Esophagus muscularis mucosa (tissue), 4 donors: Measurements from ENCODE around the gene ZKSCAN8. TPM values are rescaled to one million over a fixed set of nuclear protein-coding genes. Genes with fewer than 3 reads are reported as not detected.
"Not testable (repeated sequence)": the region's sequence is repeated elsewhere in the genome, so short reads cannot be mapped to it uniquely, and the experiment has no call there.

ENCODE experiments used
- DNase-seq: peaks from one replicate; pipeline ENCODE4 v3.0.0-alpha.2; 2017; ENCODE audit errors: extremely low spot score
- H3K27ac ChIP-seq, 4 donors: fragments of 200-600 bp; sonication (generic); replicated peaks in 1 of 4; 1 replicate in 3 of 4; 2 replicates in 1 of 4; pipeline ENCODE4 v1.5.1; 2016 to 2019; ENCODE audit warnings: mild to moderate bottlenecking in 1 of 4
- H3K27me3 ChIP-seq, 4 donors: fragments of 200-600 bp; sonication (generic); one replicate each; pipeline versions ENCODE4 v1.5.1 to v1.6.0; 2016 to 2019
- H3K36me3 ChIP-seq, 4 donors: fragments of 200-600 bp; sonication (generic); one replicate each; pipeline ENCODE4 v1.5.1; 2016 to 2019
- H3K4me1 ChIP-seq, 4 donors: fragments of 200-600 bp; sonication (generic); one replicate each; pipeline ENCODE4 v1.5.1; 2016 to 2019
- H3K4me3 ChIP-seq, 4 donors: fragments of 200-600 bp; sonication (generic); 1 replicate in 2 of 4; 2 replicates in 2 of 4; pipeline ENCODE4 v1.5.1; 2016 to 2019; ENCODE audit warnings: mild to moderate bottlenecking in 4 of 4, moderate library complexity in 1 of 4
- H3K9me3 ChIP-seq, 4 donors: fragments of 200-600 bp; sonication (generic); 1 replicate in 3 of 4; 2 replicates in 1 of 4; pipeline ENCODE4 v1.5.1; 2016 to 2019
- EP300 ChIP-seq: sonication (generic); formaldehyde crosslinking; IDR thresholded peaks from one replicate; pipeline ENCODE4 v1.6.1; 2017; ENCODE audit warnings: antibody characterized with exemption
- POLR2A ChIP-seq: fragments of 450-650 bp; IDR thresholded peaks from one replicate; pipeline ENCODE4 v1.6.1; 2017; ENCODE audit warnings: antibody characterized with exemption, moderate library complexity, mild to moderate bottlenecking, low read depth
- POLR2AphosphoS5 ChIP-seq, 2 donors: sonication (generic); formaldehyde crosslinking; IDR thresholded peaks; one replicate each; pipeline ENCODE4 v1.6.1; 2017; ENCODE audit warnings: antibody characterized with exemption in 2 of 2
- WGBS: methylation state at CpG from one replicate; pipeline ENCODE4 v1.1.5; 2018; 5-methylcytosine and 5-hydroxymethylcytosine counted together
- intact Hi-C: fragments of 100-400 bp; cut with DNase I; formaldehyde crosslinking; loops from one replicate; pipeline ENCODE4 v1.15.1; 2023
- total RNA-seq, 4 donors: library from RNA; depleted of rRNA; stranded (reverse); fragments of >200 nt; gene quantifications; one replicate each; pipeline versions ENCODE4 v1.1.0 to v1.2.1, GENCODE V29; 2016
- TF ChIP-seq, protein P1 (sequence below), 3 experiments: fragments of 200-600 bp in 2 of 3; fragments of 450-650 bp in 1 of 3; sonication (generic) in 2 of 3; IDR thresholded peaks; one replicate each; pipeline ENCODE4 v1.5.1; 2017 to 2019; ENCODE audit warnings: antibody characterized with exemption in 3 of 3, mild to moderate bottlenecking in 2 of 3, moderate library complexity in 1 of 3

ZKSCAN8 gene
- 10 to 100 TPM; 18.7 to 21.7 (median 20.8) TPM for total RNA-seq

DNA sequence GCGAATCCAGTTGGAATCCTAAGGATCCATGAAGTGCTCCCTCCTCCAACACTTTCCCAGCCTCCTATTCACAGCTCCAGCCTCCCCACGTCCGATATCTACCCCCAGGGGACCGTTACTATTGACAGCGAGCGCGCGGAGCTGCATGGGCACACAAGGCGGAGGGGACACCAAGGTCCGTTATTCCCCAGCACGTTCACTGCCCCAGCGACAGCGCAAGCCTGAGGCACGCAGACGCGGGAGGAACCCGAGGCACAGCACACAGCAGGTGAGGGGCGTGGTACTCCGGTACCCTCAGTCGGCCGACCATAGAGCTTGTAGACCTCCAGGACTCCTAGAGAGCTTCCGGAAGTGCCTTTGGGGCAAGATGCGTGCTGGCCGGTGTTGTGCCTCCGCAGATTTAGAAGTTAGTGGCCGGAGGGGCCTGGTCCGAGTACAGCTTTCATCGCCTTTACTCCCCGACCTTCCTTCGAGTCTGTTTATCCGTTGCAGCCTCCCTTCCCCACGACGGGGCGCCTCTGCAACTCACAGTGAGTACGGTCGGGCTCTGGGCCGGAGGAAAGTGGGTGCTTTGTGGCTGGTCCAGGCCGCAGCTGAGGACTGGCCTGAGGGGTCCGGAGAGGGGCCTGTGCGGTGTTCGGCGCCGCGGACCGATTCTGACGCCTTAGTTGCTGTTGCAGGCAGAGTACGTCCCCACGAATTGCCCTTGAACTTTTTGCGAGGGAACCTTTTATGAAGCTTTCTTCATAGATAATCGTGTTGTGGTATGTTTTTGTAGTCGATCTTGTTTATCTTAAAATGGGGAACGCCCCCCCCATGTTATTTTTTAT, at the start of gene ZKSCAN8:
Gene ZKSCAN8, plus strand, starts transcription at position 384 of the 830 bp plus-strand sequence. CDS start 6,525 bp downstream, outside the sequence.
- 1% methylated on average over 29 of the region's 52 CpGs for WGBS
- H3K4me1 ChIP-seq, result peaks cover 36 to 50% (median 48%) of the 10 kb centered on the region in 4 donors
- peaks cover 0 to 26% (median 15%) of the 10 kb centered on the region in 4 donors for H3K36me3 ChIP-seq

DNA sequence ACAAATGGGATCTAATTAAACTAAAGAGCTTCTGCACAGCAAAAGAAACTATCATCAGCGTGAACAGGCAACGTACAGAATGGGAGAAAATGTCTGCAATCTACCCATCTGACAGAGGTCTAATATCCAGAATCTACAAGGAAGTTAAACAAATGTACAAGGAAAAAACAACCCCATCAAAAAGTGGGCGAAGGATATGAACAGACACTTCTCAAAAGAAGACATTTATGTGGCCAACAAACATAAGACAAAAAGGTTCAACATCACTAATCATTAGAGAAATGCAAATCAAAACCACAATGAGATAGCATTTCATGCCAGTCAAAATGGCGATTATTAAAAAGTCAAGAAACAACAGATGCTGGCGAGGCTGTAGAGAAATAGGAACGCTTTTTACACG, 39.5 kb upstream of the ZKSCAN8 start:
- WGBS, result 80% methylated on average over 7 of the region's 7 CpGs

More for the DNA sequence above, at the start of gene ZKSCAN8:
- peak within 1 kb of the TSS; percentile 74 to 90 (median 82) for H3K4me3 ChIP-seq
- H3K27ac ChIP-seq, result peak within 1 kb of the TSS; percentile 76 to 83 (median 79)
- H3K9me3 ChIP-seq, result no peaks in the 10 kb centered on the region
- peak; percentile 72 to 76 for TF ChIP-seq POLR2AphosphoS5 (IDR thresholded peaks at IDR 0.05)
- TF ChIP-seq POLR2A, result no peak
- TF ChIP-seq, protein P1, sequence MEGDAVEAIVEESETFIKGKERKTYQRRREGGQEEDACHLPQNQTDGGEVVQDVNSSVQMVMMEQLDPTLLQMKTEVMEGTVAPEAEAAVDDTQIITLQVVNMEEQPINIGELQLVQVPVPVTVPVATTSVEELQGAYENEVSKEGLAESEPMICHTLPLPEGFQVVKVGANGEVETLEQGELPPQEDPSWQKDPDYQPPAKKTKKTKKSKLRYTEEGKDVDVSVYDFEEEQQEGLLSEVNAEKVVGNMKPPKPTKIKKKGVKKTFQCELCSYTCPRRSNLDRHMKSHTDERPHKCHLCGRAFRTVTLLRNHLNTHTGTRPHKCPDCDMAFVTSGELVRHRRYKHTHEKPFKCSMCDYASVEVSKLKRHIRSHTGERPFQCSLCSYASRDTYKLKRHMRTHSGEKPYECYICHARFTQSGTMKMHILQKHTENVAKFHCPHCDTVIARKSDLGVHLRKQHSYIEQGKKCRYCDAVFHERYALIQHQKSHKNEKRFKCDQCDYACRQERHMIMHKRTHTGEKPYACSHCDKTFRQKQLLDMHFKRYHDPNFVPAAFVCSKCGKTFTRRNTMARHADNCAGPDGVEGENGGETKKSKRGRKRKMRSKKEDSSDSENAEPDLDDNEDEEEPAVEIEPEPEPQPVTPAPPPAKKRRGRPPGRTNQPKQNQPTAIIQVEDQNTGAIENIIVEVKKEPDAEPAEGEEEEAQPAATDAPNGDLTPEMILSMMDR (IDR thresholded peaks at IDR 0.05), result no peak
- H3K27me3 ChIP-seq, result no peaks in the 10 kb centered on the region
- intact Hi-C loops, result loop anchor here (5.0 kb wide), 3 partner anchors 86 to 216 kb away; partner anchors contain the start of genes ZSCAN26 and ZSCAN9
- DNase-seq, result no peak

DNA sequence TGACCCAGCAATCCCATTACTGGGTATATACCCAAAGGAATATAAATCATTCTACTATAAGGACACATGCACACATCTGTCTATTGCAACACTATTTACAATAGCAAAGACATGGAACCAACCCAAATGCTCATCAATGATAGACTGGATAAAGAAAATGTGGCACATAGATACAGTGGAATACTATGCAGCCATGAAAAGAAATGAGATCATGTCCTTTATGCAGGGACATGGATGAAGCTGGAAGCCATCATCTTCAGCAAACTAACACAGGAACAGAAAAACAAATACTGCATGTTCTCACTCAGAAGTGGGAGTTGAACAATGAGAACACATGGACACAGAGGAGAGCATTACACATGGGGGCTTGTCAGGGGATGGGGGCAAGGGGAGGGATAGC, 39.0 kb upstream of the ZKSCAN8 start:
- H3K4me3 ChIP-seq, H3K9me3 ChIP-seq, H3K4me1 ChIP-seq, H3K27me3 ChIP-seq, H3K27ac ChIP-seq, DNase-seq, intact Hi-C loops, H3K36me3 ChIP-seq: not testable (repeated sequence)

More for the DNA sequence above, 39.5 kb upstream of the ZKSCAN8 start:
- H3K27me3 ChIP-seq, H3K4me3 ChIP-seq, H3K27ac ChIP-seq, H3K9me3 ChIP-seq, H3K4me1 ChIP-seq, DNase-seq, intact Hi-C loops, H3K36me3 ChIP-seq: not testable (repeated sequence)

DNA sequence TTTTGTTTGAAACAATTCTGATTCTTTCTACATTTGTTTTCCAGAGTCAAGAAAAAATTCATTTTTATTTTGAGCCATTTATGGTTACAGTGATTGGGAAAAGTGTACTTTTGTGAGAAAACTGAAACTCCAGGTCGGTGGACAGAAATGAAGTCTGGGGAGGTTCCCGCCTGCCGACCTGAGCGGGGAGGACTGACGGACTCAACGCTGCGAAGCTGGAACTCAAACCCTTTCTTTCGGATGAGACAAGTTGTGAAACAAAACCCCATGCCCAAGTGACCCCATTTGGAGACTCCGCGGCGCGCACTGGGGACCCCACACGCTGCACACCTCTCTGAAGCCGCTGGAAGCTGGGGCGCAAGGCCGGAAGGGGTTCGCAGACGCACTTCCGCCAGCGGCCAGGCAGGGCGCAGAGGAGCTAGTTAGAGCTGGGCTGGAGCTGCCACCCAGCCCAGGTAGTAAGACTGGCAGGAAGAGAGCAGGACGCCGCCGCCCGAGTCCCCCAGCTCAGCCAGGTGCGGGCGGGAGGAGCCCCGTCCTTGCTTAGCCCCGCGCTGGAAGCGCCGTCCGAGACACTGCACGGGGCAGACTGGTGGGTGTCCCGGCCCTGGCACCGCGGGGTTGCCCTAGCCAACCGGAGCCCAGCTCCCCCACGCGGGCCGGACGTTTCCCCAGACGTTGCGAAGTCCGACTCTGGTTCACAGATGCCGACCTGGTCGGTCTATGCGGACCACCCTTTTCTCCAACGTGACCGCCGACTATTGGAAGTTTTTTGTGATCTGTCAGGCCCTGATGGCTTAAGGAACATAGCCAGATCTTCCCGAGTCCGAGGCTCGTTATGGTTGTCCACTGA, 37.1 kb upstream of the ZKSCAN8 start:
- peak; percentile 93 for DNase-seq
- H3K4me3 ChIP-seq, result peak overlapping the region; percentile 64 to 96 (median 80)
- no peak for TF ChIP-seq POLR2A
- TF ChIP-seq, protein P1 (IDR thresholded peaks at IDR 0.05), result peak; percentile 31 to 83 (median 40)
- peak; percentile 84 to 85 for TF ChIP-seq POLR2AphosphoS5 (IDR thresholded peaks at IDR 0.05)
- H3K27ac ChIP-seq, result peak overlapping the region; percentile 80 to 92 (median 84)
- H3K27me3 ChIP-seq, result no peaks in the 10 kb centered on the region
- H3K4me1 ChIP-seq, result peaks cover 4 to 7% (median 6%) of the 10 kb centered on the region in 4 donors
- WGBS, result under 1% methylated on average over 52 of the region's 54 CpGs
- H3K36me3 ChIP-seq, result no peaks in the 10 kb centered on the region
- no peaks in the 10 kb centered on the region for H3K9me3 ChIP-seq
- intact Hi-C loops, result no loop called here

DNA sequence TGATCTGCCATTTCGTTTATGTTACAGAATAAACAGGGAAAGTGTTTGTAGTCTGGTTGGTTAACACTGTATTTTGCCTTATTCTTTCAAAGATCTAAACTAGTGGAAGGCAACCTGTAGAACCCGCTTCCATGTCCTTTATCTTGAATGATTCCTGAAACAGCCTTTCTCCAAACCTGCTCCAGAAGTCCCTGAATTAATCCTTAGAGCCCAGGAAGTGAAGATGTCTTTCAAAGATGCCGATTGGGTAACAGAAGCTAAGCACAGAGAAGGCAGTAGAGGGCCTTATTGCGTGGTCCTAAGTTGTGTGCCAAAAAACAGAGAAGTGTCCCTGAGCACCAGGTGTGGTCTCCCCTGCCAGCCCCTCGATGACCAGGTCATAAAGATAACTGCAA, 36.4 kb upstream of the ZKSCAN8 start:
- H3K4me1 ChIP-seq, result peaks cover 4 to 7% (median 6%) of the 10 kb centered on the region in 4 donors
- no peaks in the 10 kb centered on the region for H3K9me3 ChIP-seq
- peak overlapping the region; percentile 64 to 96 (median 80) for H3K4me3 ChIP-seq
- peak overlapping the region; percentile 80 to 92 (median 84) for H3K27ac ChIP-seq
- intact Hi-C loops, result no loop called here
- TF ChIP-seq POLR2AphosphoS5 (IDR thresholded peaks at IDR 0.05), result no peak
- no peak for TF ChIP-seq POLR2A
- no peak for TF ChIP-seq EP300
- TF ChIP-seq, protein P1 (IDR thresholded peaks at IDR 0.05), result no peak
- H3K27me3 ChIP-seq, result no peaks in the 10 kb centered on the region
- WGBS, result 19% methylated on average over 5 of the region's 5 CpGs
- no peaks in the 10 kb centered on the region for H3K36me3 ChIP-seq
- no peak for DNase-seq
